ENCODE data around the gene WDR35.

Gene WDR35

DNA sequence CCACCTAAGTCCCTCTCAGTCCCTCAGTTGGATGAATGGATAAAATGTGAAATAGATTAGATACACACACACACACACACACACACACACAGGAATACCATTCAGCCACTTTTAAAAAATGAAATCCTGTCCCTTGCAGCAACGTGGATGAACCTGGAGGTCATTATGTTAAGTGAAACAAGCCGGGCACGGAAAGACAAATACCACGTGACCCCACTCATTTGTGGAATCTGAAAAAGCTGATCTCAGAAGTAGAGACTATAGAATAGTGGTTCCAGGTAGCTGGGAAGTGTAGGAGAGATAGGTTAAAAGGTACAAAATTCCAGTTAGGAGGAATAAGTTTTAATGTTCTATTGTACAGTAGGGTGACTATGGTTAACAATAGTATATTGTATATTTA lies 119.1 kb downstream of the WDR35 start:
- DNase-seq (ENCODE audit: low read depth in 2 of 2) = no peak

DNA sequence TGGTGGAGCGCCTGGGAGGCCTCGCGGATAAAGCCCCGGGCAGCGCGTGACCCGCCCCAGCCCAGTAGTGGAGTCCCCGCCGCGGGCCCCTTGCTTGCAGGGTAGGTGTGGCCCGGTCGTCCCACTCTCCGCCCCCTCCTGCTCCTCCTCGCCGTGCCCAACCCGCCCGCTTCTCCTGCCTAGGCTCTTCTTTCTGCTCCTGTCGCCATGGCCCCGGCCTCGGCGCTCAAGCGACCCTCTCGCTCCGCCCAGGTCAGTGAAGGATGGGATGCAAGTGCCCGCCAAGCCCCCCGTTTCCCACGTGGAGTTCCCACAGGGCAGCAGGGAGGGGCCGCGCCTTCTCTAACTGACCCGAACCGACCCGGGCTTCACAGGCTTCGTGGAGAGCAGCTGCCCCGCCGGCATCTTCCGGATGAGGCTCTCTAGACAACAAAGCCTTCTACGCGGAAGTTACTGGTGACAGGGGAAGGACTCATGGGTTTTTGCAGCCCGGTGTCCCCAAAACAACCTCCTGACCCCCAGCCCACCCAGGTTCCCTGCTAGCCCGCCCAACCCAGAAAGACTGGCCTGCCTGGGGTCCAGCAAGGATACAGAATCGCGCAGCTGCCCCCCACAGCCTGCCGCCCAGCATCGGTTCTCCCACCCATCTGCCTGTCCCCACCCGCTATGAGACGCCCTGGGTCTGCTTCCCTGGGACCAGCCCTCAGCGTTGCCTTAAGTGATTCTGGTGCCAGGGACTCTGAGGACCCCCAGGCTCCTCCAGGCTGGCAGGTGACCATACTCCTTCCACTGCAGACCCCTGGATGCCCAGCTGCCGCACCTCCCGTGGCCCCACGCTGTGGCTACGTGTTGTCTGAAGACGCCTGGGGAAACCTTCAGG lies 121.0 kb downstream of the WDR35 start:
- peak; percentile 26 to 53 for DNase-seq (ENCODE audit: low read depth in 2 of 2)

GRCh38 chr2:19868224-19868623 lies 121.7 kb downstream of the WDR35 start:
- DNase-seq (ENCODE audit: low read depth in 2 of 2) = no peak

- no peak for DNase-seq (ENCODE audit: low read depth in 2 of 2)
Measured at GRCh38 chr2:19866771-19867170, 123.1 kb downstream of the WDR35 start.

- no peak for DNase-seq (ENCODE audit: low read depth in 2 of 2)
Measured at GRCh38 chr2:19865151-19865550, 124.8 kb downstream of the WDR35 start.

- no peak for DNase-seq (ENCODE audit: low read depth in 2 of 2)
Measured at GRCh38 chr2:19864381-19864780, 125.5 kb downstream of the WDR35 start.

DNA sequence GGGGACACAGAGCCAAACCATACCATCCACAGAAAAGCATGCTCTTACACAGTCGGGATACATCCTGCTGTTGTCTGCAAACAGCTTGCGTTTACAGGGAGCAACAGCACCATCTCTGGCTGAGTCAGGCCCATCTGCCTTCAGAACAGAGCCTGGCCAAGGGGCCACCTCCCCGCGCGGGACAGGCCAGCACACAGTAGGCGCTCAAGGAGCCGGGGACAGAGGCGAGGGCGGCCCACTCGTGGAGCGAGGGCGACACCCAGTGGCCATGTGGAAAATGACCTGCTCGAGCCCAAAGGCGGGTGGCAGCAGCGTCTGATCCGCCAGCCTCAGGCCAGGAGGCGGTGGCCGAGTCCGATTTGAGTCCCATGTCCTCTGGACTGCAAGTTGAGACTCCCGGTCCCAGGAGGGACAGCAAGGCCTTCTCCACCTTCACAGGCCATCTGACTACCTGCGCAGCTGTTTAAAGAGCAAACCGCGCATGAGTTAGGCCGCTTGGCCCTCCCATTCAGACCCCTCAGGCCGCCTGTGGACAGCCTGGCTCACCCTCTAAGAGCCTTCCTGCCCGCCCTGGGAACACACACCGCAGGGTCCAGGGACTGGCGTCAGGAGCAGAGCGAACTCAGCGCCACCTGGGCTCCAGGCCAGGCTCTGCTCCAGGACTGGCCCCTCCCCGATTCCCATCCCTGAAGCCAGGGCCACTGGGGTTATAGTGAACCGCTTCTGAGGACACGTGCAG lies 126.4 kb downstream of the WDR35 start:
- DNase-seq (ENCODE audit: low read depth in 2 of 2) = peak; percentile 26 to 34

GRCh38 chr2:19861813-19862212 lies 128.1 kb downstream of the WDR35 start:
- DNase-seq (ENCODE audit: low read depth in 2 of 2) = no peak

Data from stimulated activated CD8-positive, alpha-beta memory T cell treated with anti-CD3 and anti-CD28 coated beads, Interleukin-7, amount 100 ng/mL, for 4 hours (primary cell).